ENCODE data around the gene THEM5.
"Not testable (repeated sequence)": the region's sequence is repeated elsewhere in the genome, so short reads cannot be mapped to it uniquely, and the experiment has no call there.

The THEM5 gene

DNA sequence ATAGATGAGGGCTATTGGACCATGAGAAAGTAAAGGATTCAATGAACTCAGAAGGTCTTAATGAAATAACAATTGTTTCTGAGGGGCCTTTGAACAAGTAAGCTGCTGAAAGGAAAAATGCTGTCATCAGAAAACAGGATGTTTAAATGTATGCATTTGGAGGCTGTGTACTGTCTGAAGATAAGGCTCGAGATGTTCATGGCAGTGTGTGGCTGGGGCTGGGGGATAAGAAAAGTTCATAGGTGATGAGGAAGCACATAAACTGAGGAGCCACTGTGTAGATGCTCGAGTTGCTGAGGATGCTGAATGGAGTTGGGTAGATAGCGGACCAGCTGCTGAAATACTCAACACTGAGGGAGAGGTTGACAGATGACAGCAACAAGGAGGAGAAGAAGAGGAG lies 38.0 kb upstream of the THEM5 start:
- POLR2A ChIA-PET, result no interaction called here
- DNase-seq (ENCODE audit: extremely low spot score), result no peak
- CTCF ChIA-PET, result interaction anchor here (1.1 to 1.5 kb wide), 4 partner anchors 10 to 110 kb away, joined by 3 to 13 read pairs (median 5); no protein-coding TSS in a partner anchor
- TF ChIP-seq, protein P1, sequence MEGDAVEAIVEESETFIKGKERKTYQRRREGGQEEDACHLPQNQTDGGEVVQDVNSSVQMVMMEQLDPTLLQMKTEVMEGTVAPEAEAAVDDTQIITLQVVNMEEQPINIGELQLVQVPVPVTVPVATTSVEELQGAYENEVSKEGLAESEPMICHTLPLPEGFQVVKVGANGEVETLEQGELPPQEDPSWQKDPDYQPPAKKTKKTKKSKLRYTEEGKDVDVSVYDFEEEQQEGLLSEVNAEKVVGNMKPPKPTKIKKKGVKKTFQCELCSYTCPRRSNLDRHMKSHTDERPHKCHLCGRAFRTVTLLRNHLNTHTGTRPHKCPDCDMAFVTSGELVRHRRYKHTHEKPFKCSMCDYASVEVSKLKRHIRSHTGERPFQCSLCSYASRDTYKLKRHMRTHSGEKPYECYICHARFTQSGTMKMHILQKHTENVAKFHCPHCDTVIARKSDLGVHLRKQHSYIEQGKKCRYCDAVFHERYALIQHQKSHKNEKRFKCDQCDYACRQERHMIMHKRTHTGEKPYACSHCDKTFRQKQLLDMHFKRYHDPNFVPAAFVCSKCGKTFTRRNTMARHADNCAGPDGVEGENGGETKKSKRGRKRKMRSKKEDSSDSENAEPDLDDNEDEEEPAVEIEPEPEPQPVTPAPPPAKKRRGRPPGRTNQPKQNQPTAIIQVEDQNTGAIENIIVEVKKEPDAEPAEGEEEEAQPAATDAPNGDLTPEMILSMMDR (IDR thresholded peaks at IDR 0.05; ENCODE audit: control extremely low read depth, extremely low read depth, low read depth, missing control alignments), result no peak

- ChIA-PET POLR2A (no interaction called here), CTCF (interaction anchor here (0.7 to 3.3 kb wide), 12 partner anchors 9 to 295 kb away, joined by 3 to 37 read pairs (median 5); partner anchors contain the start of gene THEM4)
- TF ChIP-seq, protein P1 (IDR thresholded peaks at IDR 0.05; ENCODE audit: control extremely low read depth, extremely low read depth, low read depth, missing control alignments), result peak; percentile 51
- no peak for DNase-seq (ENCODE audit: extremely low spot score)
Measured at GRCh38 chr1:151888972-151889570, 35.6 kb upstream of the THEM5 start.

- CTCF ChIA-PET, result interaction anchor here (0.7 to 3.3 kb wide), 8 partner anchors 13 to 148 kb away, joined by 3 to 37 read pairs (median 4); partner anchors contain the start of gene THEM4
- POLR2A ChIA-PET, result no interaction called here
- TF ChIP-seq, protein P1 (IDR thresholded peaks at IDR 0.05; ENCODE audit: control extremely low read depth, extremely low read depth, low read depth, missing control alignments), result no peak
- no peak for DNase-seq (ENCODE audit: extremely low spot score)
Measured at GRCh38 chr1:151887028-151887427, 33.5 kb upstream of the THEM5 start.

DNA sequence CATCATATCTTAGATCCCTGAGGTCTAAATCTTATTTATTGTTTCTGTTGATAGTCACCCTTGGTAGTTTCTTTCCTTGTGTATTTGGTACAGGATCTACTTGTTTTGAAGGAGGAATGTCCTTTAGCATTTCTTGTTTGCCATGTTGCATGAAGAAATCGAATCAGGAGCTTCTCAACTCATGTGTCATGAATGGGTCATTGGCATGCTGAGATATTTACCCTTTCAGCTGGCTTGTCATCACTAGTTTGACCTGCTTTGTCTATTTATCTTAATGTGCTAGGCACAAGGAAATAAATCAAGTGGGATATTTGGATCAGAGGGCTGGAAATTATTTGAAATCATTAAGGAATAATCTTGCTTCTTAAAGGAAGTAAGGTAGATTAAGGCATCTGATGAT lies 32.0 kb upstream of the THEM5 start:
- POLR2A ChIA-PET, result no interaction called here
- TF ChIP-seq, protein P1 (IDR thresholded peaks at IDR 0.05; ENCODE audit: control extremely low read depth, extremely low read depth, low read depth, missing control alignments), result no peak
- CTCF ChIA-PET, result no interaction called here
- DNase-seq (ENCODE audit: extremely low spot score), result no peak

DNA sequence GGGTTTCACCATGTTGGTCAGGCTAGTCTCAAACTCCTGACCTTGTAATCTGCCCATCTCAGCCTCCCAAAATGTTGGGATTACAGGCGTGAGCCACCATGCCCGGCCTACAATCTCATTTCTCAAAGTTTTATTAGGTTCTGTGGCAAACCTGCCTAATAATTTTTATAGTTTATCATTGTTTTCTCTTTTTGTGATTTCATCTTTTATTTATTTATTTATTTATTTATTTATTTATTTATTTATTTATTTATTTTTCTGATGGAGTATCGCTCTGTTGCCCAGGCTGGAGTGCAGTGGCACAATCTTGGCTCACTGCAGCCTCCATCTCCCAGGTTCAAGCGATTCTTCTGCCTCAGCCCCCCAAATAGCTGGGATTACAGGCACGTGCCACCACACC lies 31.4 kb upstream of the THEM5 start:
- DNase-seq (ENCODE audit: extremely low spot score); POLR2A ChIA-PET: not testable (repeated sequence)
- CTCF ChIA-PET, result interaction anchor here (1.0 to 1.3 kb wide), 3 partner anchors 19 to 150 kb away, joined by 3 to 5 read pairs (median 3); no protein-coding TSS in a partner anchor

DNA sequence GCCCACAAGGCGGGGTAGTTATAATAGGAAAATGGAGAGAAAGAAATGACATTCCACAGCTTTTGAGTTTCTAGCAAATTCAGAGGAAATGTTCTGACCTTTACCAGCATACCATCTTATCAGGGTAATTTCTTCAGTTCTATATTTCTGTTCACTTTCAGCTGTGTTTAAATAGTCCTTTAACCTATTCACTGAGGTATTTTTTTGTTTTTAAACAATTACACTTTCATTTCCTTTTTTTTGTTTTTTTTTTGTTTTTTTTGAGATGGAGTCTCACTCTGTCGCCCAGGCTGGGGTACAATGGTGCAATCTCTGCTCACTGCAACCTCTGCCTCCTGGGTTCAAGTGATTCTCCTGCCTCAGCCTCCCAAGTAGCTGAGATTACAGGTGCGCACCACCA lies 30.9 kb upstream of the THEM5 start:
- POLR2A ChIA-PET; DNase-seq (ENCODE audit: extremely low spot score): not testable (repeated sequence)

DNA sequence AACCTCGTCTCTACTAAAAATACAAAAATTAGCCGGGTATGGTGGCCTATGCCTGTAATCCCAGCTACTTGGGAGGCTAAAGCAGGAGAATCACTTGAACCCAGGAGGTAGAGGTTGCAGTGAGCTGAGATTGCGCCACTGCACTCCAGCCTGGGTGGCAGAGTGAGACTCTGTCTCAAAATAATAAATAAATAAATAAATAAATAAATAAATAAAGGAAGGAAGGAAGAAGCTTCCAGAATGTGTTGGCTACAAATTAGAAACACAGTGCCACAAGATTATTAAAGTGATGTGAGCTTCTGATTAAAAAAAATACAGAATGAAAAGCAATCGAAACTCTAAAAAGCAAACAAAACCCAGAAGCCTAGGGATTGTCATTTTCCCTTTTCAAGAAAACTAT lies 30.4 kb upstream of the THEM5 start:
- CTCF ChIA-PET, result interaction anchor here (0.9 to 1.3 kb wide), 5 partner anchors 20 to 151 kb away, joined by 3 to 5 read pairs (median 4); no protein-coding TSS in a partner anchor
- DNase-seq (ENCODE audit: extremely low spot score); POLR2A ChIA-PET: not testable (repeated sequence)

More for the DNA sequence above, 30.9 kb upstream of the THEM5 start:
- CTCF ChIA-PET, result interaction anchor here (0.9 to 1.3 kb wide), 5 partner anchors 19 to 150 kb away, joined by 3 to 5 read pairs (median 4); no protein-coding TSS in a partner anchor

DNA sequence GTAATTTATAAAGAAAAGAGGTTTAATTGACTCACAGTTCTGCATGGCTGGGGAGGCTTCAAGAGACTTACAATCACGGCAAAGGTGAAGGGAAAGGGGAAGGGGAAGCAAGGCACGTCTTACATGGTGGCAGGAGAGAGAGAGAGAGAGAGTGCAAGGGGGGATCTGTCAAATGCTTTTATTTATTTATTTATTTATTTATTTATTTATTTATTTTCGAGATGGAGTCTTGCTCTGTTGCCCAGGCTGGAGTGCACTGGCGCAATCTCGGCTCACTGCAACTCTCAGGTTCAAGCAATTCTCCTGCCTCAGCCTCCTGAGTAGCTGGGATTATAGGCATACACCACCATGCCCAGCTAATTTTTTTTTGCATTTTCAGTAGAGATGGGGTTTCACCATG lies 29.4 kb upstream of the THEM5 start:
- DNase-seq (ENCODE audit: extremely low spot score); POLR2A ChIA-PET: not testable (repeated sequence)
- CTCF ChIA-PET, result interaction anchor here (1.6 to 2.3 kb wide), 3 partner anchors 26 to 289 kb away, joined by 6 to 12 read pairs (median 6); partner anchors contain the start of gene THEM4

DNA sequence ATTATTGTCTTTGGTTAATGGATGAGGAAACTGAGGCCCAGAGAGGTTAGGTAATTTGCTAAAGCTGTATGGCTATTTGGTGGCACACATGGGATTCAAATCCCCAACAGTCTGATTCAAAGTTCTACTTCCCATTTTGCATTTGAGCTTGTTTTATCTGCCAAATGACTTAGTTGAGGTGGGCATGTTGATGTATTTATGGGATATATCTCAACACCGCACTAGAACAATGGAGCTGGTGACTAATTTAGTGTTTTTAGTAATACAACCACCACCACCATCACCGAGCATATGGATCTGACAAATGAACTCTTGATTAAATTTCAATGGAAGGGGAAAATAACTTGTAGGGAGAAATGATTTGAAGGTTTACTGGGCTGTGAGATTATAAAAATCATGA lies 29.0 kb upstream of the THEM5 start:
- CTCF ChIA-PET, result interaction anchor here (0.9 to 2.3 kb wide), 9 partner anchors 8 to 349 kb away, joined by 3 to 12 read pairs (median 5); partner anchors contain the start of gene THEM4
- no peak for DNase-seq (ENCODE audit: extremely low spot score)
- TF ChIP-seq, protein P1 (IDR thresholded peaks at IDR 0.05; ENCODE audit: control extremely low read depth, extremely low read depth, low read depth, missing control alignments), result no peak
- POLR2A ChIA-PET, result no interaction called here

All from GM10248 (cell line).